H9 (cell line): ENCODE data around the gene TNS2. TPM values are rescaled to one million over a fixed set of nuclear protein-coding genes. Genes with fewer than 3 reads are reported as not detected.

ENCODE experiments used
- DNase-seq: peaks from one replicate; pipeline ENCODE4 v3.0.0-alpha.2; 2017
- H2AFZ ChIP-seq: one replicate; pipeline ENCODE4 v1.6.1; 2013; ENCODE audit warnings: mild to moderate bottlenecking, low read length, control low read depth, moderate library complexity
- H2AK5ac ChIP-seq: 2 replicates; pipeline ENCODE4 v1.6.1; 2013; ENCODE audit warnings: low read length, control low read depth, mixed read lengths; ENCODE audit not compliant: insufficient read length
- H2BK120ac ChIP-seq: one replicate; pipeline ENCODE4 v1.6.1; 2013; ENCODE audit warnings: low read depth, mild to moderate bottlenecking, low read length, control low read depth, inconsistent platforms; ENCODE audit not compliant: poor library complexity, severe bottlenecking
- H2BK12ac ChIP-seq: 2 replicates; pipeline ENCODE4 v1.6.1; 2013; ENCODE audit warnings: low read length, control low read depth, mixed read lengths, low read depth; ENCODE audit not compliant: insufficient read length
- H2BK15ac ChIP-seq: 2 replicates; pipeline ENCODE4 v1.6.1; 2013; ENCODE audit warnings: low read depth, low read length, control low read depth
- H2BK20ac ChIP-seq: one replicate; pipeline ENCODE4 v1.6.1; 2013; ENCODE audit warnings: low read depth, mild to moderate bottlenecking, low read length, control low read depth, inconsistent platforms; ENCODE audit not compliant: poor library complexity, severe bottlenecking
- H2BK5ac ChIP-seq: 2 replicates; pipeline ENCODE4 v1.6.1; 2013; ENCODE audit warnings: low read length, control low read depth, mixed read lengths; ENCODE audit not compliant: insufficient read length
- H3K14ac ChIP-seq: 2 replicates; pipeline ENCODE4 v1.6.1; 2013; ENCODE audit warnings: low read length, control low read depth; ENCODE audit not compliant: insufficient read depth
- H3K18ac ChIP-seq: 2 replicates; pipeline ENCODE4 v1.6.1; 2013; ENCODE audit warnings: low read depth, mild to moderate bottlenecking, mixed read lengths, low read length, control low read depth; ENCODE audit not compliant: insufficient read length
- H3K23ac ChIP-seq: 2 replicates; pipeline ENCODE4 v1.6.1; 2013; ENCODE audit warnings: low read length, control low read depth, mixed read lengths, low read depth; ENCODE audit not compliant: insufficient read length
- H3K23me2 ChIP-seq: 2 replicates; pipeline ENCODE4 v1.6.1; 2013; ENCODE audit warnings: low read depth, mild to moderate bottlenecking, mixed read lengths, low read length, control low read depth; ENCODE audit not compliant: insufficient read length, poor library complexity, severe bottlenecking
- H3K27ac ChIP-seq: 2 replicates; pipeline ENCODE4 v1.5.1; 2013; ENCODE audit warnings: low read length, control low read depth, mixed read lengths, low read depth; ENCODE audit not compliant: insufficient read length
- H3K27me3 ChIP-seq: 2 replicates; pipeline ENCODE4 v1.6.1; 2013; ENCODE audit warnings: low read length, control low read depth, inconsistent platforms; ENCODE audit not compliant: insufficient read depth
- H3K4ac ChIP-seq: 2 replicates; pipeline ENCODE4 v1.6.1; 2013; ENCODE audit warnings: low read depth, mild to moderate bottlenecking, control low read depth, inconsistent platforms, low read length, moderate library complexity
- H3K4me1 ChIP-seq: 2 replicates; pipeline ENCODE4 v1.6.1; 2013; ENCODE audit warnings: low read length, control low read depth, inconsistent platforms; ENCODE audit not compliant: insufficient read depth
- H3K4me2 ChIP-seq: 2 replicates; pipeline ENCODE4 v1.6.1; 2013; ENCODE audit warnings: low read length, control low read depth, mixed read lengths; ENCODE audit not compliant: insufficient read length, insufficient read depth
- H3K56ac ChIP-seq: 2 replicates; pipeline ENCODE4 v1.6.1; 2013; ENCODE audit warnings: low read depth, mild to moderate bottlenecking, mixed read lengths, low read length, control low read depth; ENCODE audit not compliant: insufficient read length
- H3K79me1 ChIP-seq: 2 replicates; pipeline ENCODE4 v1.6.1; 2013; ENCODE audit warnings: low read depth, mild to moderate bottlenecking, moderate library complexity, low read length, control low read depth, inconsistent platforms; ENCODE audit not compliant: insufficient read depth, poor library complexity, severe bottlenecking
- H3K79me2 ChIP-seq: 2 replicates; pipeline ENCODE4 v1.6.1; 2013; ENCODE audit warnings: low read length, control low read depth, inconsistent platforms; ENCODE audit not compliant: insufficient read depth
- H3K9ac ChIP-seq: 2 replicates; pipeline ENCODE4 v1.6.1; 2013; ENCODE audit warnings: low read length, control low read depth, mixed read lengths; ENCODE audit not compliant: insufficient read length; ENCODE audit errors: extremely low read depth
- H3K9me3 ChIP-seq: one replicate; pipeline ENCODE4 v1.6.1; 2013; ENCODE audit warnings: low read depth, low read length, inconsistent platforms; ENCODE audit not compliant: control insufficient read depth
- H3T11ph ChIP-seq: one replicate; pipeline ENCODE4 v1.6.1; 2013; ENCODE audit warnings: mild to moderate bottlenecking, low read length, control low read depth, inconsistent platforms
- H4K20me1 ChIP-seq: one replicate; pipeline ENCODE4 v1.6.1; 2013; ENCODE audit not compliant: control insufficient read depth, insufficient read length, insufficient read depth
- H4K5ac ChIP-seq: 2 replicates; pipeline ENCODE4 v1.6.1; 2013; ENCODE audit warnings: low read depth, mild to moderate bottlenecking, mixed read lengths, low read length, control low read depth; ENCODE audit not compliant: insufficient read length
- H4K8ac ChIP-seq: replicated peaks from 2 replicates; pipeline ENCODE4 v1.6.1; 2013; ENCODE audit warnings: low read length, control low read depth, mixed read lengths, low read depth; ENCODE audit not compliant: insufficient read length
- H4K91ac ChIP-seq: 2 replicates; pipeline ENCODE4 v1.6.1; 2013; ENCODE audit warnings: low read depth, mild to moderate bottlenecking, moderate library complexity, mixed read lengths, low read length, control low read depth; ENCODE audit not compliant: insufficient read length
- H3K27ac Mint-ChIP-seq, 3 experiments: 2 replicates in 2 of 3; 3 replicates in 1 of 3; pipeline ENCODE4 v1.8.0; 2020 to 2021; ENCODE audit warnings: mixed read lengths in 3 of 3, mild to moderate bottlenecking in 1 of 3, moderate library complexity in 1 of 3
- H3K27me3 Mint-ChIP-seq: 2 replicates; pipeline ENCODE4 v1.8.0; 2021; ENCODE audit warnings: low read depth, mild to moderate bottlenecking, moderate library complexity, mixed read lengths
- H3K36me3 Mint-ChIP-seq, 3 experiments: 2 replicates in 2 of 3; 3 replicates in 1 of 3; pipeline ENCODE4 v1.8.0; 2020 to 2021; ENCODE audit warnings: low read depth in 3 of 3, mixed read lengths in 3 of 3; ENCODE audit not compliant: insufficient read depth in 1 of 3
- H3K4me1 Mint-ChIP-seq, 2 experiments: 2 replicates each; pipeline ENCODE4 v1.8.0; 2020; ENCODE audit warnings: mixed read lengths in 2 of 2
- H3K4me3 Mint-ChIP-seq, 2 experiments: 2 replicates in 1 of 2; 3 replicates in 1 of 2; pipeline ENCODE4 v1.8.0; 2020 to 2021; ENCODE audit warnings: mild to moderate bottlenecking in 2 of 2, mixed read lengths in 2 of 2, moderate library complexity in 1 of 2
- H3K9me3 Mint-ChIP-seq, 2 experiments: 2 replicates in 1 of 2; 3 replicates in 1 of 2; pipeline ENCODE4 v1.8.0; 2020; ENCODE audit warnings: mild to moderate bottlenecking in 2 of 2, mixed read lengths in 2 of 2, moderate library complexity in 1 of 2
- WGBS: extraction: QIAGEN DNeasy Blood & Tissue Kit; methylation state at CpG from one replicate; pipeline ENCODE4 v1.1.7; 2013; ENCODE audit warnings: missing lambda C conversion rate, low lambda C conversion rate, mixed read lengths; ENCODE audit not compliant: insufficient read length; ENCODE audit errors: extremely low coverage; 5-methylcytosine and 5-hydroxymethylcytosine counted together
- total RNA-seq: library from RNA; stranded (reverse); gene quantifications from 2 replicates; pipeline ENCODE4 v1.2.1, GENCODE V29; 2021
- TF ChIP-seq, protein P1 (sequence below): fragments of 200-600 bp; sonication (generic); conservative IDR thresholded peaks from 3 replicates; pipeline ENCODE4 v1.8.0; 2021; ENCODE audit warnings: antibody characterized with exemption, mild to moderate bottlenecking

Gene TNS2
- total RNA-seq, 1 experiment from 2014 or later, result 4.5 TPM

DNA sequence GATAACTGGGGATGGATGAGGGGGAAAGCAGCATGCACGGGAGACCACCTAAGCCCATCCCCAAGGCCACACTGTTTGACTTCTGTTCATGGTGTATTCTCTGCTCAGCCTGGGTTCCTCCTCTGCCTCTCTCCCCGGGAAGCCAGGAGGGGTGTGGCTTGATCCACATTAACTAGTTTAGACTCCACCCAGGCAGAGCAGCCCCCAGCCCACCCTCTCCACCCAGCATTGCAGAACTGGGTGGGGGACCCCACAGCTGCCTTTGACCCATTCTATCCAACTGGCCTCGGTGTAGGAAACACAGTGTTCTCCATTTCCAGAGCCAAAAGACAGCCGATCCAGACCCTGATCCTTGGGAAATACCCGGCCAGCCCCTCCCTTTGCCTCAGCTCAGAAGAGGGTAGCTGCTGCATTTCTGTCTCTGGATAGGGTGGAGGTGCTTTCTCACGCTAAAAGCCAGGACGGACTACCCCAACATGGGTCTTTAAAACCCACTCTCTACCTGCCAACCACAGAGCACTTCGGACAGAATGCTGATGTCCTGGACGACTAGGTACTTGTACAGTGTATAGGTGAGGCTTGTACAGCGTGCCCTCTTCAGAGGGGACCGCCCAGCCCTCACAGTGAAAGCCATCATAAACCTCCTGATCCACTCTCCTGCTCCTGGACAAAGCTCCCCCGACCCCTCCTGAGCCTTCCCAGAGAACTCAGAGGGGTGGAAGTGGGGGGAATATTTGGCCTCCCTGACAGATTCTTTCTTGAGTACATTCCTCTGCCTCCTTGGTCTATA, 20.0 kb downstream of the TNS2 start:
- no peak overlapping the region for H2BK20ac ChIP-seq
- no peak overlapping the region for H3K4ac ChIP-seq
- H3K14ac ChIP-seq, result no peak overlapping the region
- TF ChIP-seq, protein P1, sequence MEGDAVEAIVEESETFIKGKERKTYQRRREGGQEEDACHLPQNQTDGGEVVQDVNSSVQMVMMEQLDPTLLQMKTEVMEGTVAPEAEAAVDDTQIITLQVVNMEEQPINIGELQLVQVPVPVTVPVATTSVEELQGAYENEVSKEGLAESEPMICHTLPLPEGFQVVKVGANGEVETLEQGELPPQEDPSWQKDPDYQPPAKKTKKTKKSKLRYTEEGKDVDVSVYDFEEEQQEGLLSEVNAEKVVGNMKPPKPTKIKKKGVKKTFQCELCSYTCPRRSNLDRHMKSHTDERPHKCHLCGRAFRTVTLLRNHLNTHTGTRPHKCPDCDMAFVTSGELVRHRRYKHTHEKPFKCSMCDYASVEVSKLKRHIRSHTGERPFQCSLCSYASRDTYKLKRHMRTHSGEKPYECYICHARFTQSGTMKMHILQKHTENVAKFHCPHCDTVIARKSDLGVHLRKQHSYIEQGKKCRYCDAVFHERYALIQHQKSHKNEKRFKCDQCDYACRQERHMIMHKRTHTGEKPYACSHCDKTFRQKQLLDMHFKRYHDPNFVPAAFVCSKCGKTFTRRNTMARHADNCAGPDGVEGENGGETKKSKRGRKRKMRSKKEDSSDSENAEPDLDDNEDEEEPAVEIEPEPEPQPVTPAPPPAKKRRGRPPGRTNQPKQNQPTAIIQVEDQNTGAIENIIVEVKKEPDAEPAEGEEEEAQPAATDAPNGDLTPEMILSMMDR, result no peak
- no peak overlapping the region for H4K8ac ChIP-seq
- no peak overlapping the region for H2BK5ac ChIP-seq
- no peak overlapping the region for H3K27ac Mint-ChIP-seq
- H3K23me2 ChIP-seq, result no peaks in the 10 kb centered on the region
- H2BK120ac ChIP-seq, result no peak overlapping the region
- H4K91ac ChIP-seq, result no peak overlapping the region
- H3K18ac ChIP-seq, result no peak overlapping the region
- H3K4me1 ChIP-seq, result peaks cover 3% of the 10 kb centered on the region; the same call in 1 of the 2 replicates
- no peaks in the 10 kb centered on the region for H3K9me3 Mint-ChIP-seq
- peak; percentile 29 for DNase-seq
- H3K27me3 ChIP-seq, result no peaks in the 10 kb centered on the region
- no peak overlapping the region for H3K4me2 ChIP-seq
- no peak overlapping the region for H2BK15ac ChIP-seq
- H3K79me2 ChIP-seq, result no peaks in the 10 kb centered on the region
- H2AK5ac ChIP-seq, result no peak overlapping the region
- WGBS, result no CpG with 5 or more reads among the region's 12 CpGs
- H2BK12ac ChIP-seq, result no peak overlapping the region
- H3K9me3 ChIP-seq, result no peaks in the 10 kb centered on the region
- peak overlapping the region in 1 of 2 experiments; percentile 36; a peak in 1 of 5 replicates for H3K4me3 Mint-ChIP-seq
- no peaks in the 10 kb centered on the region for H4K20me1 ChIP-seq
- no peak overlapping the region for H3K23ac ChIP-seq
- H3K9ac ChIP-seq, result no peak overlapping the region
- no peaks in the 10 kb centered on the region for H3K79me1 ChIP-seq
- H3K56ac ChIP-seq, result no peak overlapping the region
- no peak overlapping the region for H4K5ac ChIP-seq
- peaks cover 46% of the 10 kb centered on the region in 2 experiments for H3K4me1 Mint-ChIP-seq
- H3T11ph ChIP-seq, result no peak overlapping the region
- no peak overlapping the region for H3K27ac ChIP-seq
- H3K27me3 Mint-ChIP-seq, result peaks cover 10% of the 10 kb centered on the region
- H3K36me3 Mint-ChIP-seq, result peaks cover 14 to 24% (median 22%) of the 10 kb centered on the region in 3 experiments
- H2AFZ ChIP-seq, result no peak overlapping the region
